ENCODE data around the gene KLHDC7B. TPM values are rescaled to one million over a fixed set of nuclear protein-coding genes. Genes with fewer than 3 reads are reported as not detected.

KLHDC7B gene
- total and polyA plus RNA-seq, 2 of the 13 experiments (the other 11 are each of a cell fraction or from before 2014, with no cell fraction given) = 0.11 TPM; not detected in 1

DNA sequence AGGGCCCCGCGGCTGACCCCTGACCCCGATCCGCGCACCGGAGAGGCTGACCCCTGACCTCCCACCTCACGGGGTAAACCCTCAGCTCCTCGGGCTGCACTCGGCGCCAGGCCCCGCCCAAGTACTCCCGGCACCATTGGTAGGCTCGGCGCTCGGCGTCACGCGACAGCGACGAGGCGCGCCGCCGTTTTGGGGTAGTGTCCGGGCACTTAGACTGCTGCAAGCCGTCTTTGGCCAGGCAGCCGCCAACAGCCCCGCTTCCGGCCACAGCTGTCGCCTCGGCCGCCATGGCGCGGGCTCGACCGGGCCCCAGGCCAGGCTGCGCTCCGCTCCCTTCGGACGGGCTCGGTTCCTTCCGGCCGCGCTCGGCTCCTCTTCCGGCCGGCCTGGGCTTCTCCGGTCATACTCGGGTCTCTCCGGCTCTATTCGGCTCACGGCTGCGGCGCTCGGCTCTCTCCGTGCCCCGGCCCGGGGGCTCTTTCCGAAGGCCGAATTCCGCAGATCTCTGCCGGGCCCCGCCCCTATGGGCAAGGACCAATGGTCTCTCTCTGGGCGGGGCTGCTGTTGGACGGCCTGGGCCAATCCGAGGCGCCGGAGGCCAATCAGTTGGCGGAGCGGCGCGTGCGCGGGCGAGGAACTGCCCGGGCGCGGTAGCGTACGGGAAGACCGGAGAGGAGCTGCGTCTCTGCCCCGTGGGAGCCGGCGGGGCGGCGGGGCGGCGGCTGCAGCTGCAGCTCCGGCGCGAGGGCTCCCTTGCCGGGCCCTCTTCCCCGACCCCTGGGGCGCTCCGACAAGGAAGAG is 37.0 kb downstream of the KLHDC7B start, which contains the start of gene CHKB (continued):
- TF ChIP-seq CBX2 (IDR thresholded peaks at IDR 0.05; ENCODE audit: low read depth, low read length) (no peak), CBX2 (CRISPR knock-in tag; IDR thresholded peaks at IDR 0.05; ENCODE audit: low read depth) (no peak), ZSCAN25 (CRISPR knock-in tag; IDR thresholded peaks at IDR 0.05) (peak; percentile 60; the same call in 1 of the 2 replicates), ZSCAN22 (CRISPR knock-in tag; IDR thresholded peaks at IDR 0.05) (peak; percentile 90; the same call in 1 of the 2 replicates), SAFB2 (CRISPR knock-in tag; IDR thresholded peaks at IDR 0.05; ENCODE audit: borderline replicate concordance, low read depth) (peak; percentile 95), ISL2 (CRISPR knock-in tag; IDR thresholded peaks at IDR 0.05) (0 out of 2 replicates have a peak, but pooled peaks have one; percentile 15), TGIF2 (CRISPR knock-in tag; IDR thresholded peaks at IDR 0.05) (no peak), HOXD1 (CRISPR knock-in tag; IDR thresholded peaks at IDR 0.05) (peak; percentile 68), CCDC6 (CRISPR knock-in tag; IDR thresholded peaks at IDR 0.05) (peak; percentile 19; the same call in 1 of the 2 replicates), POLR2G (IDR thresholded peaks at IDR 0.05; ENCODE audit: low read depth, low read length) (peak; percentile 94), PHF8 (CRISPR knock-in tag; IDR thresholded peaks at IDR 0.05) (peak; percentile 89), ZFP41 (CRISPR knock-in tag; IDR thresholded peaks at IDR 0.05; ENCODE audit: borderline replicate concordance) (no peak), POLR2A (IDR thresholded peaks at IDR 0.05; ENCODE audit: insufficient read depth in 1 of 2, low read depth in 2 of 2, low read length in 2 of 2) (peak; percentile 61 to 88), ZNF761 (CRISPR knock-in tag; conservative IDR thresholded peaks at IDR 0.05) (peak; percentile 87), GPN1 (CRISPR knock-in tag; IDR thresholded peaks at IDR 0.05; ENCODE audit: borderline replicate concordance) (no peak), YEATS2 (CRISPR knock-in tag; IDR thresholded peaks at IDR 0.05; ENCODE audit: borderline replicate concordance) (peak; percentile 72; the same call in 1 of the 2 replicates), BRCA1 (CRISPR knock-in tag; IDR thresholded peaks at IDR 0.05) (0 out of 2 replicates have a peak, but pooled peaks have one; percentile 39), YEATS4 (CRISPR knock-in tag; IDR thresholded peaks at IDR 0.05; ENCODE audit: borderline replicate concordance) (peak; percentile 91), ELF4 (CRISPR knock-in tag; IDR thresholded peaks at IDR 0.05; ENCODE audit: borderline replicate concordance) (peak; percentile 40; the same call in 1 of the 2 replicates), TCF7 (IDR thresholded peaks at IDR 0.05; ENCODE audit: low read depth) (no peak), ZNF501 (CRISPR knock-in tag; IDR thresholded peaks at IDR 0.05) (peak; percentile 92), JUN (CRISPR knock-in tag; IDR thresholded peaks at IDR 0.05) (no peak), ARNTL (CRISPR knock-in tag; IDR thresholded peaks at IDR 0.05) (peak; percentile 75; the same call in 1 of the 2 replicates), PPARG (CRISPR knock-in tag; conservative IDR thresholded peaks at IDR 0.05) (peak; percentile 39), NONO (IDR thresholded peaks at IDR 0.05) (no peak), NONO (CRISPR knock-in tag; conservative IDR thresholded peaks at IDR 0.05) (peak; percentile 80)
- TF ChIP-seq, protein P1, sequence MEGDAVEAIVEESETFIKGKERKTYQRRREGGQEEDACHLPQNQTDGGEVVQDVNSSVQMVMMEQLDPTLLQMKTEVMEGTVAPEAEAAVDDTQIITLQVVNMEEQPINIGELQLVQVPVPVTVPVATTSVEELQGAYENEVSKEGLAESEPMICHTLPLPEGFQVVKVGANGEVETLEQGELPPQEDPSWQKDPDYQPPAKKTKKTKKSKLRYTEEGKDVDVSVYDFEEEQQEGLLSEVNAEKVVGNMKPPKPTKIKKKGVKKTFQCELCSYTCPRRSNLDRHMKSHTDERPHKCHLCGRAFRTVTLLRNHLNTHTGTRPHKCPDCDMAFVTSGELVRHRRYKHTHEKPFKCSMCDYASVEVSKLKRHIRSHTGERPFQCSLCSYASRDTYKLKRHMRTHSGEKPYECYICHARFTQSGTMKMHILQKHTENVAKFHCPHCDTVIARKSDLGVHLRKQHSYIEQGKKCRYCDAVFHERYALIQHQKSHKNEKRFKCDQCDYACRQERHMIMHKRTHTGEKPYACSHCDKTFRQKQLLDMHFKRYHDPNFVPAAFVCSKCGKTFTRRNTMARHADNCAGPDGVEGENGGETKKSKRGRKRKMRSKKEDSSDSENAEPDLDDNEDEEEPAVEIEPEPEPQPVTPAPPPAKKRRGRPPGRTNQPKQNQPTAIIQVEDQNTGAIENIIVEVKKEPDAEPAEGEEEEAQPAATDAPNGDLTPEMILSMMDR (CRISPR knock-in tag; IDR thresholded peaks at IDR 0.05) = 0 out of 2 replicates have a peak, but pooled peaks have one; percentile 4
- TF ChIP-seq, protein P2, sequence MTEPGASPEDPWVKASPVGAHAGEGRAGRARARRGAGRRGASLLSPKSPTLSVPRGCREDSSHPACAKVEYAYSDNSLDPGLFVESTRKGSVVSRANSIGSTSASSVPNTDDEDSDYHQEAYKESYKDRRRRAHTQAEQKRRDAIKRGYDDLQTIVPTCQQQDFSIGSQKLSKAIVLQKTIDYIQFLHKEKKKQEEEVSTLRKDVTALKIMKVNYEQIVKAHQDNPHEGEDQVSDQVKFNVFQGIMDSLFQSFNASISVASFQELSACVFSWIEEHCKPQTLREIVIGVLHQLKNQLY (CRISPR knock-in tag; IDR thresholded peaks at IDR 0.05) = 0 out of 2 replicates have a peak, but pooled peaks have one; percentile 25
- TF ChIP-seq, protein P3, sequence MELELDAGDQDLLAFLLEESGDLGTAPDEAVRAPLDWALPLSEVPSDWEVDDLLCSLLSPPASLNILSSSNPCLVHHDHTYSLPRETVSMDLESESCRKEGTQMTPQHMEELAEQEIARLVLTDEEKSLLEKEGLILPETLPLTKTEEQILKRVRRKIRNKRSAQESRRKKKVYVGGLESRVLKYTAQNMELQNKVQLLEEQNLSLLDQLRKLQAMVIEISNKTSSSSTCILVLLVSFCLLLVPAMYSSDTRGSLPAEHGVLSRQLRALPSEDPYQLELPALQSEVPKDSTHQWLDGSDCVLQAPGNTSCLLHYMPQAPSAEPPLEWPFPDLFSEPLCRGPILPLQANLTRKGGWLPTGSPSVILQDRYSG (CRISPR knock-in tag; IDR thresholded peaks at IDR 0.05) = 0 out of 2 replicates have a peak, but pooled peaks have one; percentile 54
